Uterus (tissue), 4 donors: Measurements from ENCODE around the gene PNN. TPM values are rescaled to one million over a fixed set of nuclear protein-coding genes. Genes with fewer than 3 reads are reported as not detected.

Experiments
- DNase-seq, 2 donors: peaks; one replicate each; pipeline ENCODE4 v3.0.0-alpha.2; 2019 to 2020
- H3K27ac ChIP-seq, 2 donors: fragments of 200-600 bp; sonication (generic); 1 replicate in 1 of 2; 2 replicates in 1 of 2; pipeline ENCODE4 v1.5.1; 2016 to 2018
- H3K27me3 ChIP-seq, 2 donors: fragments of 200-600 bp; sonication (generic); one replicate each; pipeline ENCODE4 v1.5.1; 2018 to 2019; ENCODE audit warnings: control low read depth in 1 of 2
- H3K36me3 ChIP-seq, 2 donors: fragments of 200-600 bp; sonication (generic); one replicate each; pipeline ENCODE4 v1.5.1; 2019; ENCODE audit warnings: control low read depth in 1 of 2
- H3K4me1 ChIP-seq, 2 donors: fragments of 200-600 bp; sonication (generic); one replicate each; pipeline ENCODE4 v1.5.1; 2018 to 2019; ENCODE audit warnings: control low read depth in 1 of 2
- H3K4me3 ChIP-seq, 2 donors: fragments of 200-600 bp; sonication (generic); 1 replicate in 1 of 2; 2 replicates in 1 of 2; pipeline ENCODE4 v1.5.1; 2018 to 2019; ENCODE audit warnings: mild to moderate bottlenecking in 1 of 2
- H3K9me3 ChIP-seq, 2 donors: fragments of 200-600 bp; sonication (generic); one replicate each; pipeline ENCODE4 v1.5.1; 2019; ENCODE audit warnings: control low read depth in 1 of 2
- CTCF ChIP-seq, 4 experiments: fragments of 200-600 bp in 2 of 4; fragments of 450-650 bp in 2 of 4; sonication (generic) in 2 of 4; IDR thresholded peaks; one replicate each; pipeline ENCODE4 v1.5.1; 2016 to 2019; ENCODE audit warnings: antibody characterized with exemption in 4 of 4, mild to moderate bottlenecking in 2 of 4, moderate library complexity in 1 of 4
- POLR2A ChIP-seq, 2 donors: fragments of 450-650 bp; IDR thresholded peaks; one replicate each; pipeline ENCODE4 v1.6.1; 2016; ENCODE audit warnings: antibody characterized with exemption in 2 of 2, mild to moderate bottlenecking in 1 of 2, moderate library complexity in 1 of 2
- intact Hi-C: fragments of 100-400 bp; cut with DNase I; formaldehyde crosslinking; loops from one replicate; pipeline ENCODE4 v1.15.1; 2023; ENCODE audit warnings: low total_unique reads
- total RNA-seq, 4 donors: library from RNA; depleted of rRNA in 3 of 4; stranded (reverse); fragments of >200 nt in 3 of 4; gene quantifications; one replicate each; pipeline versions ENCODE4 v1.1.0 to v1.2.4, GENCODE V29; 2014 to 2023
- donor health status: DM: yes; HTN: yes; CAD: no.

The PNN gene
- total RNA-seq, 4 donors from 2014 or later = 17.9 to 79.0 (median 39.2) TPM

DNA sequence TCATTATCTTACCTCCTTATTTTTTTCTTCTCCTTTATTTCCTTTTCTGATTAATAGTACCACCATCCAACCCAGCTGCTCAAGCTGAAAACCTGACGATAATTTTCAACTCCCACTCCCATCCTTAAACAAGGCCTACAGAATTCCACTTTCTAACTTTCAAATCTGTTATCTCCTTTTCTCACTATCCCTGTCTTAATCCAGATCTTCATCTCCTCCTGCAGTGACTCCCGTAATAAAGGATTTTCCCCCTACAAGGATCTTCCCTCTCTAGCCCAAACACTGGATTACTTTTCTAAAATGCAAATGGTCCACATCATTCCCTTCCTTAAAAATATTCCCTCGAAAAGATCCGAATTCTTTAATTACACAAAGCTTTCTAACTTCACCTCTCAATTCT is 6.5 kb upstream of the PNN start:
- no peak for TF ChIP-seq POLR2A (IDR thresholded peaks at IDR 0.05)
- no peak for TF ChIP-seq CTCF (IDR thresholded peaks at IDR 0.05)
- no peaks in the 10 kb centered on the region for H3K36me3 ChIP-seq
- H3K27ac ChIP-seq = no peak overlapping the region
- peak overlapping the region in 1 of 2 donors; percentile 72 for H3K4me3 ChIP-seq
- no peaks in the 10 kb centered on the region for H3K9me3 ChIP-seq
- H3K27me3 ChIP-seq = no peaks in the 10 kb centered on the region
- H3K4me1 ChIP-seq = no peaks in the 10 kb centered on the region
- no peak for DNase-seq
- intact Hi-C loops = no loop called here

DNA sequence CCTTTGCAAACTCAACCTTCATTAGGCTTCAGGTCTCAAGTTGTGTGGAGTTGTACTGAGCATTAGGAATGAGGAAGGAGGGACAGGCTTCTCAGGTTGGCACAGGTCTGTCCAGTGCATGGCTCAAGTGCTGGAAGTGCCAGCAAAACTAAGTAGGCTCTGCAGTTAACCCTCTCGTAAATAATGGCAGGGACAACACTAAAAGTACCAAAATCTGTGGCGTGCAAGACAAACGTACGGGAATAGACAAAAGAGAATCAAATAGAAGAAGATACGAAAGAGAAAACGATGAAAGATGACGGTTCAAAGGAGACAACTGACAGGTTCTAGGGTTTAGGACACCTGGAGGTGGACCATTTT is 5.5 kb upstream of the PNN start:
- peak overlapping the region; percentile 72 to 77 for H3K4me3 ChIP-seq
- H3K27ac ChIP-seq = peak overlapping the region; percentile 96 to 99
- intact Hi-C loops = no loop called here
- DNase-seq = no peak
- no peaks in the 10 kb centered on the region for H3K9me3 ChIP-seq
- TF ChIP-seq CTCF (IDR thresholded peaks at IDR 0.05) (no peak), POLR2A (IDR thresholded peaks at IDR 0.05) (no peak)
- H3K36me3 ChIP-seq = no peaks in the 10 kb centered on the region
- no peaks in the 10 kb centered on the region for H3K27me3 ChIP-seq
- H3K4me1 ChIP-seq = no peaks in the 10 kb centered on the region

DNA sequence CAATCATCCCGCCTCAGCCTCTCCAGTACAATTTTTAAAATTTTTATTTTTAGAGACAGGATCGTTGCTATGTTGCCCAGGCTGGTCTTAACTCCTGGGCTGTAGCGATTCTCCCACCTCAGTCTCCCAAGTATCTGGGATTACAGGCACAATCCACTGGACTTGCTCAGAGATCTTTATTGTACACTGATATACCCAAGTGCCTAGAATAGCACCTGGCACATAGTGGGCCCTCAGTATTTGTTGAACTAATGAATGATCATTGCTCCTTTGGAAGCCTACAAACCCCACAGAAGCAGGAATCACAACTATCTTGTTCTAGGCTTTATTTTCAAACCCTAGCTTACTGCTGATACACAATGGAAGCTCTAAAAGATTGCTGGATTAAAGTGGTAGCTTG is 1.9 kb upstream of the PNN start:
- Histone ChIP-seq H3K4me3 (no peak overlapping the region), H3K36me3 (no peaks in the 10 kb centered on the region), H3K4me1 (peaks cover 8 to 10% of the 10 kb centered on the region in 2 donors), H3K9me3 (no peaks in the 10 kb centered on the region), H3K27ac (no peak overlapping the region), H3K27me3 (no peaks in the 10 kb centered on the region)
- TF ChIP-seq CTCF (IDR thresholded peaks at IDR 0.05) (no peak), POLR2A (IDR thresholded peaks at IDR 0.05) (no peak)
- intact Hi-C loops = no loop called here
- no peak for DNase-seq

DNA sequence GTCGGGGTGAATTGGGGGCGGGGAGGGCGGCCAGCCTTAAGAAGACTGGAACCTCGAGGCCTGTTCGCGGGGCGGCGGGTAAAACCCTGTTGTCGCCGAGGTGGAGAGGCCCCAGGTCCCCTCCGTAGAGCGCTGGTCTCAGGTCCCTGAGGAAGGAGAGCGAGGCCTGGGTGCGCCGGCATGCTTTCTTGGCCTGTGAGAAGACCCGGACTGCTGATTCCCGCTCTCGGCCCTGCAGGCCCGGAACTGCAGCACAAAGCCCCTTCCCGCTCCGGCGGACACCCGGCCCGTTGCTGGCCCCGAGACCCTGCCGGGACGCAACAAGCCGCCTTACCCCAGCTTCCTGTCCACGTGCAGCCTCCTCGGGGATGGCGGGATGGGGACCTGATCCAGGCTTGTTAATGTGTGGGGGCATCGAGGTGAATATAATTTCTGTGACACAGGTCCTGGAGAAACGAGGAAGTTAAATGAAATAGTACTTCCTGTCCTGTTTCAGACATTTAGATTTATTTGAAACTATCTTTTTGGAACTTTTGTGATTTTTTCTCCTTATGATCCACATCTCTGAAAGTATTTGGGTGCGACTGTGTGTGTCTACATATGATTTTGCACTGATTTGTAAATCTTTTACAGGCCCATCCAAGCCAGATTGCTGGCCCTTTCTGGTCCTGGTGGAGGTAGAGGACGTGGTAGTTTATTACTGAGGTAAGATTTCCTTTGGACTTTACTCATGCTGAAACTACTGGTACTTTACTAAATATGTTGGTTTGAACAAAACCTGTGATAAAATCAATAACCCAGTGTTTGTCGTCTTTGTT is 600 bp downstream of the PNN start:
- intact Hi-C loops = no loop called here
- Histone ChIP-seq H3K4me1 (peaks cover 8 to 10% of the 10 kb centered on the region in 2 donors), H3K9me3 (no peaks in the 10 kb centered on the region)

More for the DNA sequence above, 600 bp downstream of the PNN start:
- Histone ChIP-seq H3K27ac (peak overlapping the region; percentile 90 to 97), H3K36me3 (peaks cover 0 to 3% of the 10 kb centered on the region in 2 donors), H3K4me3 (peak overlapping the region; percentile 77 to 93), H3K27me3 (no peaks in the 10 kb centered on the region)
- DNase-seq = no peak
- TF ChIP-seq CTCF (IDR thresholded peaks at IDR 0.05) (no peak), POLR2A (IDR thresholded peaks at IDR 0.05) (no peak)
